ENCODE data around the gene NOS1.
"Not testable (repeated sequence)": the region's sequence is repeated elsewhere in the genome, so short reads cannot be mapped to it uniquely, and the experiment has no call there.

NOS1 gene

DNA sequence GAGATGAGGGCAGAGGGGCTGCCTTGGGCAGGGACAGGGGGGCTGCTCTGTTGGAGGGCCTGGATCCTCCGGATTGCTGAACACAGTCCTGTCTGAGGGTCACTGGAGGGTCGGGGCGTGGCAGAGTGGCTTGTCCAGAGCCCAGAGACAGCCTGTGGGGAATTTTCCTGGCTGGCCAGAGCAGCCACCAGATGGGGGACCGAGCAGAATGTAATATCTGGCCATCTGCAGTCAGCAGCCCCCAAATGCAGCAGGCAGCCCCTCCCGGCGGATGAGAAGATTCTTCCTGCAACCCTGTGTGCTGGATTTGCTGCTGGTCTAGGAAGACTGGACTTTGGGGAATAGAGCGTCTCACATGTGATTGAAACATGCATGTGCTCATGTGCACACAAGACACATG is 23.3 kb upstream of the NOS1 start:
- no peak for TF ChIP-seq CTCF (IDR thresholded peaks at IDR 0.05; ENCODE audit: extremely low read depth, missing control alignments)
- DNase-seq (ENCODE audit: low spot score): no peak

GRCh38 chr12:117380083-117380482 is 18.7 kb upstream of the NOS1 start:
- no peak for DNase-seq (ENCODE audit: low spot score)
- no peak for TF ChIP-seq CTCF (IDR thresholded peaks at IDR 0.05; ENCODE audit: extremely low read depth, missing control alignments)

GRCh38 chr12:117377758-117378157 is 16.3 kb upstream of the NOS1 start:
- no peak for DNase-seq (ENCODE audit: low spot score)
- TF ChIP-seq CTCF (IDR thresholded peaks at IDR 0.05; ENCODE audit: extremely low read depth, missing control alignments): no peak

GRCh38 chr12:117370588-117370987 is 9.2 kb upstream of the NOS1 start:
- TF ChIP-seq CTCF (IDR thresholded peaks at IDR 0.05; ENCODE audit: extremely low read depth, missing control alignments): no peak
- no peak for DNase-seq (ENCODE audit: low spot score)

DNA sequence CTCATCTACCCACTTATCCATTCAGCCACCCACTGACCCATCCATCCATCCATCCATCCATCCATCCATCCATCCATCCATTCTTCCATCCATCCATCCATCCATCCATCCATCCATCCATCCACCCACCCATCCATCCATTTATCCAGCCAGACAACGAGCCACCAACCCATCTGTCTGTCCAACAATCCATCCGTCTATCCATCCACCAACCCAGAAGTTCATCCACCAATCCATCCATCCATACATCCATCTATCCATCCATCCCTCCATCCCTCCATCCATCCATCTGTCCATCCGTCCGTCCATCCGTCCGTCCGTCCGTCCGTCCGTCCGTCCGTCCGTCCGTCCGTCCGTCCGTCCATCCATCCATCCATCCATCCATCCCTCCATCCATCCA is 8.6 kb upstream of the NOS1 start:
- not testable (repeated sequence) for DNase-seq (ENCODE audit: low spot score)

GRCh38 chr12:117367006-117367638 is 5.7 kb upstream of the NOS1 start:
- peak; percentile 65 for TF ChIP-seq CTCF (IDR thresholded peaks at IDR 0.05; ENCODE audit: extremely low read depth, missing control alignments)
- DNase-seq (ENCODE audit: low spot score): peak; percentile 82

- no peak for TF ChIP-seq CTCF (IDR thresholded peaks at IDR 0.05; ENCODE audit: extremely low read depth, missing control alignments)
- no peak for DNase-seq (ENCODE audit: low spot score)
These were observed 3.7 kb upstream of the NOS1 start for GRCh38 chr12:117365049-117365616.

DNA sequence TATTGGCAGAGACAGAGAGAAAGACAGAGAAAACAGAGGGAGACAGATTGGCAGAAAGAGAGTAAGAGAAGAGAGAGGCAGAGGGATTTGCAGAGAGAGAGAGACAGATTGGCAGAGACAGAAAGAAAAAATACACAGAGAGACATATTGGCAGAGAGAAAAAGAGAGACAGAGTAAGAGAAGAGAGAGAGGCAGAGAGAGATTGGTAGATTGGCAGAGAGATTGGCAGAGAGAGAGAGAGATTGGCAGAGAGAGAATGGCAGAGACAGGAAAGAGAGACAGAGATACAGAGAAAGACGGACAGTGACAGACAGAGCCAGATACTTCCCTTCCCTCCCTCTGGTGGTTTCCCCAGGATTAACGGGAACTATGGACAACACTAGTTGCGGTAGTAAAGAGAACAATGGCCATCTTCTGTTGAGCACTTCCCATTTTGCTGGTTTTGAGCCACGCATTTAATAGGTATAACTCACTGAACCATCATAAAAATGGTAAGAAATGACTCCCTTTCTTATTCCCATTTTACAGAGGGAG is 2.6 kb upstream of the NOS1 start:
- no peak for DNase-seq (ENCODE audit: low spot score)
- no peak for TF ChIP-seq CTCF (IDR thresholded peaks at IDR 0.05; ENCODE audit: extremely low read depth, missing control alignments)

All from GM20000 (cell line).